Stimulated activated CD8-positive, alpha-beta memory T cell treated with anti-CD3 and anti-CD28 coated beads, Interleukin-12 subunit alpha, Interleukin-12 subunit beta, amount 100 ng/mL, for 24 hours (primary cell): ENCODE measurements around the gene RPS27.
"Not testable (repeated sequence)": the region's sequence is repeated elsewhere in the genome, so short reads cannot be mapped to it uniquely, and the experiment has no call there.

Experiments used
- DNase-seq: peaks from one replicate; pipeline ENCODE4 v3.0.0-alpha.2; 2020; ENCODE audit errors: extremely low read depth

The RPS27 gene

DNA sequence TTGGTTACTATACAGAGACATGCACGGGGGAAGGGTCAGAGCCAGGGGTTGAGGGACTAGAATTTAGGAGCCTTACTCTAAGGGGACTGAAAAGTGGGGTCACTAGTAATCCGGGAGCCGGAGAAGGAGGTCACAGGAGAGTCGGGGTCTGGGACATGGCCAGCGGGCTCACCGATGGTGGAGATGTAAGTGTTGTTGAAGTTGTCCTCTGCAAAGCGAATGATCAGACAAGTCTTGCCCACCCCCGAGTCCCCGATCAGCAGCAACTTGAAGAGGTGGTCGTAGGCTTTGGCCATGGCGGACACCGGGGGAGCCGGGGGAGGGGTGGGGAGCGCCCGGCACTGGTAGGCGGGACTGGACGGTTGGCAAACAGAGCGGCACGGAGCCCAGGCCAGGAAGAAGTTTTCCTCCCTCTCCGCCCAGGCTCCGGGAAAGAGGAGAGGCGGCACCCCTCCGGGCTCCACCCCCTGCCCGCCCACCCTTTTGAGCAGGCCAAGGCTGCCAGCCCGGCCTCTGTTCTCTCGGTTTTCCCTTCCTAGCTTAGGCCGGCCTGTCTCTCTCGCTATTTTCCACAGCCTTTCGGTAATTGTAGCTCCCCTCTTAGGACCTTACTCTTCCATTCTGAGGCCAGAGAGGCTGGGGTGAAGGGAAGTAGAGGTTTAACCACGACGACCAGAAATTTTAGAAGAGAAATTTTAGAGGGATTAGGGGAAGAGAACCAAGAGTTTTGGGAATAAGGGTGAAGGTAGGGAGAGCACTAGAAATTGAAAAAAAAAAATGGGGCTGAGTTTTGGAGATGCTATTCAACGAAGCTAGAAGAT, 4.4 kb upstream of the RPS27 start, which contains the start of gene RAB13:
TSS of gene RAB13 (minus strand) at position 399 of the 821 bp plus-strand sequence. CDS start at position 296, 103 bp downstream.
- DNase-seq = no peak

DNA sequence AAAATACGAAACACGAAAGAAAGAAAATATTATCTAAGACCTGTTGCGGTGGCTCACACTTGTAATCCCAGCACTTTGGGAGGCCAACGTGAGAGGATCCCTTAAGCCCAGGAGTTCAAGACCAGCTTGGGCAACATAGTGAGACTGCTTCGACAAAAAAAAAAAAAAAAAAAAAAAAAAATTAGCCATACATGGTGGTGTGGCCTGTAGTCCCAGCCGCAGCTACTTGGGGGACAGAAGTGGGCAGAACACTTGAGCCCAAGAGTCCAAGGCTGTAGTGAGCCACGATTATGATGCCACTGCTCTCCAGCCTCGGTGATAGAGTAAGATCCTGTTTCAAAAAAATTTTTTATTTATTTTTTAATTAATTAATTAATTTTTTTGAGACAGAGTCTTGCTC, 2.9 kb upstream of the RPS27 start:
- DNase-seq = no peak

DNA sequence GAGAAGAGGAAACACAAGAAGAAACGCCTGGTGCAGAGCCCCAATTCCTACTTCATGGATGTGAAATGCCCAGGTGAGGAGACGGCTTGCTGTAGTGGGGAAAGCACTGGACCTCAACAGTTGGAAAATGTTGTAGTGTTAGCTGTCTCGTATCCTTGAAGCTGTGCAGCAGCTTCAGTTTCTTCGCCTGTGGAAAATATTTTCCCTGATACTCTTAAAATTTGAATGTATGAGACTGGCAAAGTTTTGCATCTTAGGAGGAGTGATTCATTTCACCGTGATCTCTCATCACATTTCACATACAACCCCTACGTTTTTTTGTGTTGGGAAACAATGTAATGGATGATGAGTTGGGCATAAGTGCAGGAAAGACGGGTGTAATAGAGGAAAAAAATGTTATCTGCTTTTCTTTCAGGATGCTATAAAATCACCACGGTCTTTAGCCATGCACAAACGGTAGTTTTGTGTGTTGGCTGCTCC, 629 bp downstream of the RPS27 start:
- no peak for DNase-seq

DNA sequence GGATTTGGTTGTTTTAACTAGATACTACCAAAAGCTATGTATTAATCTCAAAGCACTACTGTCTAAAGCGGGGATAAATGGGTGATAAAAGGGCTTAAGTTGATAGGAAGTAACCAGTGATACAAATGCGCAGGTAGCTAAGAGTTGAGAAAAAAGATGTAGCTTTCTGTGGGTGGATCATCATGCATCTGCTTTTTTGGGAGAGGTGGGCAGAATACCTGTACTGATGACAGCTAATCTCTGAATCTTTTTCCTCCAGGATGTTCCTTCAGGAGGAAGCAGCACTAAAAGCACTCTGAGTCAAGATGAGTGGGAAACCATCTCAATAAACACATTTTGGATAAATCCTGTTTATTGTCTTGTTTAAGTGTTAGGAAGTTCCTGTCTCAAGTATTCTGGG, 1.2 kb downstream of the RPS27 start:
- no peak for DNase-seq

DNA sequence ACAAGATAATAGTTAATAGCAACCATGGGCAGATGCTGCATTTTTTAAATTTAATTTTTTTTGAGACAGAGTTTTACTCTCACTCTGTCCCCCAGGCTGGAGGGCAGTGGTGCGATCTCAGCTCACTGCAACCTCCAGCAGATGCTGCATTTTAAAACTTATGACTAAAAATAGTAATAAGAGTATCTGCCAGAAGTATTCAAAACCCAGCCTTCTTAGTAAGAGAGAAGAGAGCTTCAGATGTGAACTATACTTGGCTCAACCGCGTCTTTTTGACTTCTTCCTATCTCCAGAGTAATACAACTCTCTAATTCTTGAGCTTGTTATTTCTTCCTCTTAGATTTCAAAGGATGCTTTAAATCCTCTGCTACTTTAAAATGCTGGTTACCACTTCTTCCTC, 4.6 kb downstream of the RPS27 start:
- DNase-seq = no peak

DNA sequence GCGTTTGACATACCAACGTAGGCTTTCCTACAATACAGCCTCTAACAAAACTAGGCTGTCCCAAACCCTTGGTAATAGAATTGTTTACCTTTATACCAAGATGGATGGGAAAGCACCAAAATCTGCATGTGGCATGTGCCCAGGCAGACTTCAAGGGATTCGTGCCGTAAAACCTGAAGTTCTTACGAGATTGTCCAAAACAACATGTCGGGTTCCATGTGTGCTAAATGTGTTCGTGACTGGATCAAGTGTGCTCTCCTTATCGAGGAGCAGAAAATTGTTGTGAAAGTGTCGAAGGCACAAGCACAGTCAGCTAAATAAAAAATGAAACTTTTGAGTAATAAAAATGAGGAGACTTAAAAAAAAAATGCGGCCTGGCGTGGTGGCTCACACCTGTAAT, 5.1 kb downstream of the RPS27 start:
- DNase-seq = no peak

DNA sequence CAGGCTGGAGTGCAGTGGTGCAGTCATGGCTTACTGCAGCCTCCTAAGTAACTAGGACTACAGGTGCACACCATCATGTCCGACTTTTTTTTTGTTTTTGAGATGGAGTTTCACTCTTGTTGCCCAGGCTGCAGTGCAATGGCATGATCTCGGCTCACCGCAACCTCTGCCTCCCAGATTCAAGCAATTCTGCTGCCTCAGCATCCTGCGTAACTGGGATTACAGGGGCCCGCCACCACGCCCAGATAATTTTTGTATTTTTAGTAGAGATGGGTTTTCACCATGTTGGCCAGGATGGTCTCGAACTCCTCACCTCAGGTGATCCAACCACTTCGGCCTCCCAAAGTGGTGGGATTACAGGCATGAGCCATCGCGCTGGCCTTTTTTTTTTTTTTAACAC, 6.3 kb downstream of the RPS27 start:
- DNase-seq = not testable (repeated sequence)

DNA sequence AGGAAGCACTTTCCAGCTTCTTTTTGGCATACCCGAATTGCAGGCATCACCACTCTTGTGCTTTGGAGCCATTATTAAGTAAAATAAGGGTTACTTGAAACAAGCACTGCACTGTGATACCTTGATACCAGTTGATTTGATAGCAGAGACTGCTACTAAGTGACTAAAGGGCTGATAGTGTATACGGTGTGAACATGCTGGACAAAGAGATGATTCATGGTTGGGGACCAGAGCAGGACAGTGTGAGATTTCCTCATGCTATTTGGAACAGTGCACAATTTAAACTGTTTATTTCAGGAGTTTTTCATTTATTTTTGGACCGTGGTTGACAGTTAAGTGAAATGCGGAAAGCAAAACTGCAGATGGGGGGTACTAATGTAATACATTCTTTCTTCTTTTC, 9.9 kb downstream of the RPS27 start:
- DNase-seq = no peak

DNA sequence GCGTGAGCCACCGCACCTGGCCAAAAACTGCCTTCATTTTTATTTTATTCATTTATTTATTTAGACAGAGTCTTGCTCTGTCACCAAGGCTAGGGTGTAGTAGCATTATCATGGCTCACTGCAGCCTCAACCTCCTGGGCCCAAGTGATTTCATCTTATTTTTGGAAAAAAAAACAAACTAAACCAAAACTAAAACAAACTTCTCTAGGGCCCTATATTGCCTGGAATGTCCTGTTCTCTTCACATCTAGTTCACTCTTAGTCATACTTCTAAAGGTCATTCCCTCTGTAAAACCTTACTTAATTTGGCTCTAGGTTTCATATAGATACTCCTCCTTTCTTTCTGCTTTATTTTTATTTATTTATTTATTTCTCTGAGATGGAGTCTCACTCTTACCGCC, 15.6 kb downstream of the RPS27 start:
- DNase-seq = no peak

DNA sequence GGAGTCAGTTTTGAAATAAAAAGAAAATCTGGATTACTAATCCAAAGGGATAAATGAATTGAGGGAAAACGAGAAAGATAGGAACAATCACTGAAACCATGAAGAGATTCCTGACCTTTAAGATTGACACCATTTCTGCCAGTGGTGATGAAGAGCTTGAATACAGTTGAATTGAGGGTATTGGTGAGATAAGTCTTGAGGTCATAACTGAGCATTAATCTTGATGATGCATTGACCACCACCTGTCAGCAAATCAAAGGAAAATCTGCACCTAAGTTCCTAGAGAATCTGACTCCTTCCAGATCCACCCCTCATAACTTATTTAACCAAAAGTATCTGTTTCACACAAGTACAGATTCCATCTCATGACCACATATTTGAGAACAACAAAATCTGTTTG, 21.6 kb downstream of the RPS27 start:
- DNase-seq = no peak

DNA sequence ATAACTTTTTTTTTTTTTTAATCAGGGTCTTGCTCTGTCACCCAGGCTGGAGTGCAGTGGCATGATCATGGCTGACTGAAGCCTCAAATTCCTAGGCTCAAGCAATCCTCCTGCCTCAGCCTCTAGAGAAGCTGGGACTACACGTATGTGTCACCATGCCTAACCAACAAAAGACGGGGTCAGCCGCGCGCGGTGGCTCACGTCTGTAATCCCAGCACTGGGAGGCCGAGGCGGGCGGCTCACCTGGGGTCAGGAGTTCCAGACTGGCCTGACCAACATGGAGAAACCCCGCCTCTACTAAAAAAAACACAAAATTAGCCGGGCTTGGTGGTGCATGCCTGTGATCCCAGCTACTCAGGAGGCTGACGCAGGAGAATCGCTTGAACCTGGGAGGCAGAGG, 22.0 kb downstream of the RPS27 start:
- not testable (repeated sequence) for DNase-seq

DNA sequence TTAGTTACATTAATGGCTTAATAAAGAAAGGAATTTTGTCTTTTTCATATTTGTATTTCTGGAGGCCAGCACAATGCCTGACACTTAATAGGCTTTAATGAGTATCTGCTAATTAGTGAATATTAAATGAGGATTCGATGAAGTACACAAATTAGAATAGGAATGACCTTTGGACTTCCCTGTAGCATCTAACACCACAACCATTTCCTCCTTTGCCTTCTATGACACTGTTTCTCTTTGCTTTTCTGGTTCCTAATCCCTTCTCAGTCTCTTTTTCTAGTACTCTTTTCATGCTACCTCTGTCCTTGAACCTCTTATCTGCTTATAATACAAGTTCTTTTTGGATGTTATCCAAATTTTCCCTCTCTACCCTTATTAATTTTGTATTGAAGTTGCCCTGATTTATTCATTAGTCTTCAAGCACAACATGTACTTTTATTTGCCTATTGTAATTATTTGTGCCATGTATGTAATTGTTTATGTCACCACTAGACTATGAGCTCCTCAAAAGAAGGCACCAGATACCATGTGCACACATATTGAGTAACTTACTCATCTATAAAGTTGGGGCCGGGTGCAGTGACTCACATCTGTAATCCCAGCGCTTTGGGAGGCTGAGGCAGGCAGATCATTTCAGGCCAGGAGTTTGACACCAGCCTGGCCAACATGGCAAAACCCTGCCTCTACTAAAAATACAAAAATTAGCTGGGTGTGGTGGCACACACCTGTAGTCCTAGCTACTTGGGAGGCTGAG, 23.8 kb downstream of the RPS27 start:
- DNase-seq = no peak

DNA sequence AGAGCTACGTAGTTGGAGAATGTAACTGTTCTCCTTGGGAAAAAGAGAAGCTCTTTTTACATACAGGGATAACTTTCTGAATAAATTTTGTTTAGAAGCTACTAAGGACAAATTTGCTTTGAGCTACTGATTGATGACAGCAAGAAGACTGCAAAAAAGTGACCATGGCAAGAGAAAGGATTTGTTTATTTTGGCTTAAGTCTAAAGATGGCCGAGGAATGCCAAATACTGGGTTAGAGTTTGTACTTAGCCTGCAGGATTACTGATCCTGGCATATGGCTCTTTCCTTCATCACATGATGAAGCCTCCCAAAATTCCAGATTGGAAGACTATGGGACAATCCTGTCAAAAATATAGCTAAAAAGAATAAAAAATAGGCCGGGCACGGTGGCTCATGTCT, 28.7 kb downstream of the RPS27 start:
- no peak for DNase-seq

DNA sequence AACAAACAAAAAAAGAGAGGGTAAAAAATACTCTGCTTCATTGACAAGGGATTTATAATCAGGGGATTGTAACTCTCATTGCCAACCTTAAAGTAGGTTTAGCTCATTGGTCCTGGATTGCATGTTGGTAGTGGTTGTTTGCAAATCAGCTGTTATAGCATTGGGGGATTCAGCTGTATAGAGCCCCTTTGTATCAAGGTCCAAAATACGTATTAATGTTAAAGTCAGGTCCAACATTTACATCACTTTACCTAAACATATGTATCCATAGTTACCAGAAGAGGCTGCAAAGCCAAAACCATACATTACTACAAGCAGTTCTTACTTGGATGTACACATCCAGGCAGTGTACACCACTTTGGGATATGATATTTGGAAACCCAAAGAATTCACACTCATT, 29.4 kb downstream of the RPS27 start:
- DNase-seq = no peak

DNA sequence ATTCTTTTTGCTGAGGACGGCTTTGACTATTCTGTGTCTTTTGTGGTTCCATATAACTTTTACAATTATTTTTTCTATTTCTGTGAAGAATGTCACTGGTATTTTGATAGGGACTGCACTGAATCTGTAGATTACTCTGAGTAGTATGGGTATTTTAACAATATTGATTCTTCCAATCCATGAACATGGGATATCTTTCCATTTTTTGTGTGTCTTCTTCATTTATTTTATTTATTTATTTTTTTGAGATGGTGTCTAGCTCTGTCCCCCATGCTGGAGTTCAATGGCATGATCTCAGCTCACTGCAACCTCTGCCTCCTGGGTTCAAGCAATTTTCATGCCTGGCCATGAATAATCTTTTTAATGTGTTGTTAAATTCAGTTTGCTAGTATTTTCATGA, 43.1 kb downstream of the RPS27 start:
- DNase-seq = not testable (repeated sequence)
